B cell (primary cell): ENCODE results near the gene TMEM250. TPM values are rescaled to one million over a fixed set of nuclear protein-coding genes. Genes with fewer than 3 reads are reported as not detected.

ENCODE experiments used
- ATAC-seq: fragments of 200-7000 bp; cut with Tn5 transposase; one replicate; pipeline ENCODE4 v1.10.0; 2021; ENCODE audit warnings: low read depth, mild to moderate bottlenecking, moderate number of reproducible peaks, moderate library complexity
- CTCF ChIA-PET: fragments of 350-600 bp; sonication (Branson Sonifier 250); formaldehyde crosslinking; loops from one replicate; lab custom pipeline; 2021; ENCODE audit warnings: antibody characterized with exemption, inconsistent platforms; lab: Charles Lee
- POLR2A ChIA-PET: fragments of 350-600 bp; sonication (Branson Sonifier 250); formaldehyde crosslinking; loops from one replicate; lab custom pipeline; 2021; ENCODE audit warnings: antibody characterized with exemption; lab: Charles Lee
- DNase-seq: peaks from one replicate; pipeline ENCODE4 v3.0.0; 2013
- H2AFZ ChIP-seq: 2 replicates; pipeline ENCODE4 v1.6.1; 2012; ENCODE audit warnings: mild to moderate bottlenecking, low read depth, low read length; ENCODE audit not compliant: insufficient read depth, poor library complexity, severe bottlenecking
- H3K27ac ChIP-seq, 2 donors: 1 replicate in 1 of 2; 2 replicates in 1 of 2; pipeline ENCODE4 v1.5.1; 2012 to 2013; ENCODE audit warnings: low read length in 2 of 2, mild to moderate bottlenecking in 2 of 2, moderate library complexity in 1 of 2
- H3K27me3 ChIP-seq, 4 experiments: fragments of 200-600 bp in 1 of 4; sonication (generic) in 1 of 4; replicated peaks in 1 of 4; 1 replicate in 2 of 4; 2 replicates in 2 of 4; pipeline versions ENCODE4 v1.6.1 to v1.7.0; 2013 to 2016; ENCODE audit warnings: low read length in 3 of 4, mild to moderate bottlenecking in 2 of 4, mixed read lengths in 1 of 4, moderate library complexity in 1 of 4; ENCODE audit not compliant: insufficient read depth in 4 of 4, control insufficient read depth in 3 of 4; ENCODE audit errors: control extremely low read depth in 1 of 4
- H3K36me3 ChIP-seq, 2 experiments: replicated peaks in 1 of 2; 1 replicate in 1 of 2; 2 replicates in 1 of 2; pipeline versions ENCODE4 v1.6.1 to v1.7.1; 2013; ENCODE audit warnings: low read length in 1 of 2; ENCODE audit not compliant: insufficient read depth in 2 of 2, control insufficient read depth in 1 of 2; ENCODE audit errors: control extremely low read depth in 1 of 2, extremely low read depth in 1 of 2
- H3K4me1 ChIP-seq, 2 donors: fragments of 200-600 bp in 1 of 2; sonication (generic) in 1 of 2; 1 replicate in 1 of 2; 2 replicates in 1 of 2; pipeline versions ENCODE4 v1.5.1 to v1.6.1; 2013 to 2017; ENCODE audit warnings: low read length in 2 of 2; ENCODE audit not compliant: control insufficient read depth in 2 of 2, insufficient read depth in 2 of 2
- H3K4me2 ChIP-seq: replicated peaks from 2 replicates; pipeline ENCODE3; 2012; ENCODE audit warnings: mild to moderate bottlenecking, low read depth, low read length; ENCODE audit not compliant: poor library complexity, severe bottlenecking
- H3K4me3 ChIP-seq, 5 experiments: fragments of 200-600 bp in 1 of 5; sonication (generic) in 1 of 5; 1 replicate in 3 of 5; 2 replicates in 2 of 5; pipeline versions ENCODE4 v1.5.1 to v1.7.0; 2011 to 2016; ENCODE audit warnings: low read length in 4 of 5, mild to moderate bottlenecking in 4 of 5, low read depth in 2 of 5, control low read depth in 1 of 5, moderate library complexity in 1 of 5; ENCODE audit not compliant: insufficient read depth in 1 of 5; ENCODE audit errors: control extremely low read depth in 1 of 5, extremely low read depth in 1 of 5
- H3K79me2 ChIP-seq: fragments of 200-600 bp; sonication (generic); one replicate; pipeline ENCODE4 v1.6.0; 2016; ENCODE audit warnings: low read length; ENCODE audit not compliant: control insufficient read depth, insufficient read depth
- H3K9ac ChIP-seq: fragments of 200-600 bp; sonication (generic); 2 replicates; pipeline ENCODE4 v1.6.1; 2017; ENCODE audit warnings: mild to moderate bottlenecking, low read length, moderate library complexity
- H3K9me3 ChIP-seq, 3 donors: one replicate each; pipeline versions ENCODE4 v1.6.1 to v1.7.1; 2013; ENCODE audit warnings: low read length in 2 of 3; ENCODE audit not compliant: control insufficient read depth in 2 of 3, insufficient read depth in 1 of 3; ENCODE audit errors: control extremely low read depth in 1 of 3
- H4K20me1 ChIP-seq: 2 replicates; pipeline ENCODE4 v1.6.0; 2012; ENCODE audit warnings: mild to moderate bottlenecking, low read length; ENCODE audit not compliant: insufficient read depth, control insufficient read depth, poor library complexity, severe bottlenecking
- H3K27ac Mint-ChIP-seq: one replicate; pipeline ENCODE4 v1.8.0; 2021; ENCODE audit warnings: mixed read lengths
- H3K27me3 Mint-ChIP-seq: one replicate; pipeline ENCODE4 v1.8.0; 2021; ENCODE audit warnings: mixed read lengths
- H3K4me1 Mint-ChIP-seq: one replicate; pipeline ENCODE4 v1.8.0; 2021; ENCODE audit warnings: mixed read lengths
- H3K4me3 Mint-ChIP-seq: one replicate; pipeline ENCODE4 v1.8.0; 2021; ENCODE audit warnings: mixed read lengths
- H3K9me3 Mint-ChIP-seq: one replicate; pipeline ENCODE4 v1.8.0; 2022; ENCODE audit warnings: mixed read lengths; ENCODE audit not compliant: insufficient read depth
- CTCF ChIP-seq: fragments of 200-600 bp; IDR thresholded peaks from one replicate; pipeline ENCODE4 v1.8.0; 2022; ENCODE audit warnings: antibody characterized with exemption, mild to moderate bottlenecking
- EZH2 ChIP-seq: IDR thresholded peaks from 2 replicates; pipeline ENCODE4 v1.6.1; 2012; ENCODE audit warnings: borderline replicate concordance, low read depth, mild to moderate bottlenecking, moderate library complexity, low read length; ENCODE audit not compliant: insufficient read depth, poor library complexity, severe bottlenecking
- WGBS: methylation state at CpG from one replicate; pipeline ENCODE4 v1.1.5; 2013; ENCODE audit warnings: missing lambda C conversion rate; ENCODE audit not compliant: insufficient coverage; 5-methylcytosine and 5-hydroxymethylcytosine counted together
- intact Hi-C: fragments of 100-400 bp; cut with micrococcal nuclease; formaldehyde crosslinking; loops from one replicate; pipeline ENCODE4 v1.10.0; 2022
- polyA plus RNA-seq: library from polyadenylated mRNA; depleted of rRNA; stranded (reverse); fragments of >200 nt; gene quantifications from 2 replicates; pipeline ENCODE4 v1.2.3, GENCODE V29; 2012
- total RNA-seq, 2 donors: library from RNA; stranded (reverse); fragments of 120-200 nt in 1 of 2; gene quantifications; 1 replicate in 1 of 2; 2 replicates in 1 of 2; pipeline versions ENCODE4 v1.2.3 to v1.2.4, GENCODE V29; 2013 to 2022

The TMEM250 gene
- total and polyA plus RNA-seq, 2 donors (not counting 1 experiment from before 2014, with no cell fraction given), result 11.1 to 29.6 TPM

GRCh38 chr9:136136127-136136925, 17.7 kb upstream of the TMEM250 start:
- H3K36me3 ChIP-seq, result no peaks in the 10 kb centered on the region
- POLR2A ChIA-PET, result no interaction called here
- no peak overlapping the region for H3K9ac ChIP-seq
- Mint-ChIP-seq H3K27me3 (peaks cover 20% of the 10 kb centered on the region), H3K9me3 (no peaks in the 10 kb centered on the region), H3K4me3 (no peak overlapping the region), H3K4me1 (peaks cover 10% of the 10 kb centered on the region), H3K27ac (no peak overlapping the region)
- H3K79me2 ChIP-seq, result no peaks in the 10 kb centered on the region
- H3K4me3 ChIP-seq, result no peak overlapping the region
- TF ChIP-seq EZH2 (no peak), CTCF (no peak)
- no peaks in the 10 kb centered on the region for H4K20me1 ChIP-seq
- no peak overlapping the region for H3K4me2 ChIP-seq
- WGBS, result 91% methylated on average over 29 of the region's 33 CpGs
- H3K4me1 ChIP-seq, result peaks cover 9 to 18% of the 10 kb centered on the region in 2 donors
- CTCF ChIA-PET, result interaction anchor here (1.7 kb wide), 1 partner anchor 170 kb away, joined by 4 read pairs; no protein-coding TSS in a partner anchor
- no peak for DNase-seq
- H3K27ac ChIP-seq, result no peak overlapping the region
- ATAC-seq, result no peak
- intact Hi-C loops, result no loop called here
- peaks cover 0 to 47% (median 13%) of the 10 kb centered on the region in 4 experiments for H3K27me3 ChIP-seq
- peaks cover 0 to 7% (median 0%) of the 10 kb centered on the region in 3 donors for H3K9me3 ChIP-seq
- no peak overlapping the region for H2AFZ ChIP-seq
